Erythroblast (primary cell): ENCODE measurements around the gene PRSS8.

Source experiments
- GATA1 ChIP-seq: IDR thresholded peaks from 2 replicates; pipeline ENCODE4 v1.6.1; 2011; ENCODE audit warnings: low read depth, mild to moderate bottlenecking, control low read depth, low read length, moderate library complexity
- POLR2A ChIP-seq: IDR thresholded peaks from 2 replicates; pipeline ENCODE4 v1.6.1; 2011; ENCODE audit warnings: mild to moderate bottlenecking, low read length

DNA sequence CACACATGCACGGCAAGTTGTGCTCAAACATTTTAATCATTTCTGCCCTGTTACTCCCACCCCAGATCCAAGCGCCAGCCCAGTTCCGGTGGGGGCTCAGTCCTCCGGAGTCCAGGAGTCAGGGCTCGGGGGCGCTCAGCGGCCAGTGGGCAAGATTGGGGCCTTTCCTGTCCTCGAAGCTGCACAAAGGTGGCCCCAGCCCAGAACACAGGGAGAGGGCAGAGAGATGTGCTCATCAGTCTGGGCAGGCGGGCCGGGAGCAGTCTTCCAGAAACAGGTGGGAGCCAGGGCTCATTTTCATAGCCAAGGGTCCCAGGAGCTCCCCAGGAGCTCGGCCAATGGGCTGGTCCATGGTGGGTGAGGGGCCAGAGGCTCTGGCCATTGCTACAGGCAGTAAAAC lies 4.1 kb downstream of the PRSS8 start:
- TF ChIP-seq POLR2A (no peak), GATA1 (no peak)
